ENCODE data around the gene OLFM2.

OLFM2 gene

GRCh38 chr19:9912551-9913236 is 23.6 kb downstream of the OLFM2 start:
- no peak for DNase-seq (ENCODE audit: low read depth in 1 of 2, low spot score in 1 of 2)
- no peak for TF ChIP-seq JUND (IDR thresholded peaks at IDR 0.05; ENCODE audit: low read depth)
- in situ Hi-C loops (cut with HindIII; ENCODE audit: low pct_unique_long_range_greater_than_20kb, low sequenced_read_pairs), result no loop called here

- in situ Hi-C loops (cut with HindIII; ENCODE audit: low pct_unique_long_range_greater_than_20kb, low sequenced_read_pairs), result no loop called here
- no peak for DNase-seq (ENCODE audit: low read depth in 1 of 2, low spot score in 1 of 2)
- TF ChIP-seq JUND (IDR thresholded peaks at IDR 0.05; ENCODE audit: low read depth), result no peak
Observed at GRCh38 chr19:9911524-9912185, 24.7 kb downstream of the OLFM2 start.

GRCh38 chr19:9910625-9911024 is 25.7 kb downstream of the OLFM2 start:
- in situ Hi-C loops (cut with HindIII; ENCODE audit: low pct_unique_long_range_greater_than_20kb, low sequenced_read_pairs), result no loop called here
- DNase-seq (ENCODE audit: low read depth in 1 of 2, low spot score in 1 of 2), result no peak
- TF ChIP-seq JUND (IDR thresholded peaks at IDR 0.05; ENCODE audit: low read depth), result no peak

GRCh38 chr19:9909251-9909650 is 27.1 kb downstream of the OLFM2 start:
- no peak for TF ChIP-seq JUND (IDR thresholded peaks at IDR 0.05; ENCODE audit: low read depth)
- no peak for DNase-seq (ENCODE audit: low read depth in 1 of 2, low spot score in 1 of 2)
- in situ Hi-C loops (cut with HindIII; ENCODE audit: low pct_unique_long_range_greater_than_20kb, low sequenced_read_pairs), result no loop called here

- TF ChIP-seq JUND (IDR thresholded peaks at IDR 0.05; ENCODE audit: low read depth), result no peak
- in situ Hi-C loops (cut with HindIII; ENCODE audit: low pct_unique_long_range_greater_than_20kb, low sequenced_read_pairs), result no loop called here
- DNase-seq (ENCODE audit: low read depth in 1 of 2, low spot score in 1 of 2), result no peak
Observed at GRCh38 chr19:9906475-9907087, 29.7 kb downstream of the OLFM2 start.

GRCh38 chr19:9903336-9903735 is 33.0 kb downstream of the OLFM2 start:
- no peak for DNase-seq (ENCODE audit: low read depth in 1 of 2, low spot score in 1 of 2)
- TF ChIP-seq JUND (IDR thresholded peaks at IDR 0.05; ENCODE audit: low read depth), result no peak
- in situ Hi-C loops (cut with HindIII; ENCODE audit: low pct_unique_long_range_greater_than_20kb, low sequenced_read_pairs), result no loop called here

- no peak for DNase-seq (ENCODE audit: low read depth in 1 of 2, low spot score in 1 of 2)
- in situ Hi-C loops (cut with HindIII; ENCODE audit: low pct_unique_long_range_greater_than_20kb, low sequenced_read_pairs), result no loop called here
- no peak for TF ChIP-seq JUND (IDR thresholded peaks at IDR 0.05; ENCODE audit: low read depth)
Observed at GRCh38 chr19:9901642-9902041, 34.7 kb downstream of the OLFM2 start.

- no peak for DNase-seq (ENCODE audit: low read depth in 1 of 2, low spot score in 1 of 2)
- in situ Hi-C loops (cut with HindIII; ENCODE audit: low pct_unique_long_range_greater_than_20kb, low sequenced_read_pairs), result no loop called here
- TF ChIP-seq JUND (IDR thresholded peaks at IDR 0.05; ENCODE audit: low read depth), result no peak
Observed at GRCh38 chr19:9901020-9901419, 35.3 kb downstream of the OLFM2 start.

GRCh38 chr19:9891609-9892373 is 44.5 kb downstream of the OLFM2 start:
- no peak for DNase-seq (ENCODE audit: low read depth in 1 of 2, low spot score in 1 of 2)
- no peak for TF ChIP-seq JUND (IDR thresholded peaks at IDR 0.05; ENCODE audit: low read depth)
- in situ Hi-C loops (cut with HindIII; ENCODE audit: low pct_unique_long_range_greater_than_20kb, low sequenced_read_pairs), result no loop called here

- DNase-seq (ENCODE audit: low read depth in 1 of 2, low spot score in 1 of 2), result peak in 1 of 2 experiments; percentile 10
- no peak for TF ChIP-seq JUND (IDR thresholded peaks at IDR 0.05; ENCODE audit: low read depth)
- in situ Hi-C loops (cut with HindIII; ENCODE audit: low pct_unique_long_range_greater_than_20kb, low sequenced_read_pairs), result no loop called here
Observed at GRCh38 chr19:9885077-9885552, 51.2 kb downstream of the OLFM2 start.

- in situ Hi-C loops (cut with HindIII; ENCODE audit: low pct_unique_long_range_greater_than_20kb, low sequenced_read_pairs), result no loop called here
- TF ChIP-seq JUND (IDR thresholded peaks at IDR 0.05; ENCODE audit: low read depth), result no peak
- DNase-seq (ENCODE audit: low read depth in 1 of 2, low spot score in 1 of 2), result no peak
Observed at GRCh38 chr19:9883764-9884163, 52.6 kb downstream of the OLFM2 start.

- in situ Hi-C loops (cut with HindIII; ENCODE audit: low pct_unique_long_range_greater_than_20kb, low sequenced_read_pairs), result no loop called here
- no peak for TF ChIP-seq JUND (IDR thresholded peaks at IDR 0.05; ENCODE audit: low read depth)
Observed at GRCh38 chr19:9883231-9883758, 53.0 kb downstream of the OLFM2 start.

More at GRCh38 chr19:9883231-9883758, 53.0 kb downstream of the OLFM2 start:
- no peak for DNase-seq (ENCODE audit: low read depth in 1 of 2, low spot score in 1 of 2)

Data from T47D (cell line).